Large intestine (tissue), 3 donors: ENCODE measurements around the gene F3. TPM values are rescaled to one million over a fixed set of nuclear protein-coding genes. Genes with fewer than 3 reads are reported as not detected.
A peak's percentile ranks its signal among the peaks of the same experiment; 100 is the strongest.

Experiments
- DNase-seq, 2 donors: peaks; one replicate each; pipeline versions ENCODE4 v3.0.0 to v3.0.0-alpha.2; 2013
- H3K27ac ChIP-seq: one replicate; pipeline ENCODE4 v1.5.1; 2013; ENCODE audit warnings: low read length
- H3K27me3 ChIP-seq: 2 replicates; pipeline ENCODE4 v1.6.1; 2013; ENCODE audit warnings: low read length; ENCODE audit not compliant: control insufficient read depth, insufficient read depth
- H3K36me3 ChIP-seq: 2 replicates; pipeline ENCODE4 v1.6.1; 2013; ENCODE audit warnings: low read length; ENCODE audit not compliant: control insufficient read depth, insufficient read depth
- H3K4me1 ChIP-seq: one replicate; pipeline ENCODE4 v1.6.1; 2013; ENCODE audit warnings: low read length; ENCODE audit not compliant: control insufficient read depth, insufficient read depth
- H3K4me3 ChIP-seq: one replicate; pipeline ENCODE4 v1.5.1; 2013; ENCODE audit warnings: low read length
- H3K9me3 ChIP-seq: one replicate; pipeline ENCODE4 v1.6.1; 2013; ENCODE audit warnings: mild to moderate bottlenecking, low read depth, low read length, moderate library complexity; ENCODE audit not compliant: control insufficient read depth
- WGBS: methylation state at CpG from one replicate; pipeline ENCODE4 v1.1.5; 2013; ENCODE audit warnings: low lambda C conversion rate; ENCODE audit not compliant: insufficient coverage; 5-methylcytosine and 5-hydroxymethylcytosine counted together
- polyA plus RNA-seq: library from polyadenylated mRNA; unstranded; fragments of 120-200 nt; gene quantifications from one replicate; pipeline ENCODE4 v1.2.1, GENCODE V29; 2013

F3 gene
- polyA plus RNA-seq, 1 donor = 66.7 TPM

DNA sequence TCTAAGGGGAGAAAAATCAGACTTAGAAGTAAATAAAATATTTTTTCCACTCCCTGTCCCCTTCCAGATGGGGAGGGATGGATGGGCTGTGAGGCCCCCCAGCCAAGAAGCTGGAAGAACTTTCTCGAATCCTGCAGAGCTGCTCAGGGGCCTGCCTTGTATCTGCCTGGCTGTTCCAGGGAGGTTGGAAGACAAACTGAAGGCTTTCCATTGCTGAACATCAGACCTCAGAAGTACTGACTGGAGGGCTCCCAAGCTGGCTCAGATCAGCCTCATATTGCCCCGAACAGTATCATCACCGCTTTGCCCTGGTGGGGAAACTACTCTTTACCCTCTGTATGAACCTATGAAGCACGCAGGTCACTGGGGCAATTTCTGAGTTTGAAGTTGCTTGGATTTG, 12.4 kb upstream of the F3 start:
- Histone ChIP-seq H3K4me1 (peaks cover 29% of the 10 kb centered on the region), H3K9me3 (no peaks in the 10 kb centered on the region), H3K36me3 (no peaks in the 10 kb centered on the region), H3K4me3 (no peak overlapping the region), H3K27ac (no peak overlapping the region), H3K27me3 (no peaks in the 10 kb centered on the region)
- DNase-seq = no peak
- WGBS = no CpG with 5 or more reads among the region's 4 CpGs

- H3K27ac ChIP-seq = no peak overlapping the region
- no peak overlapping the region for H3K4me3 ChIP-seq
- no CpG with 5 or more reads among the region's 5 CpGs for WGBS
- H3K36me3 ChIP-seq = no peaks in the 10 kb centered on the region
- peak in 1 of 2 donors; percentile 45 for DNase-seq
- H3K27me3 ChIP-seq = no peaks in the 10 kb centered on the region
- H3K4me1 ChIP-seq = peaks cover 29% of the 10 kb centered on the region
- no peaks in the 10 kb centered on the region for H3K9me3 ChIP-seq
Observed at GRCh38 chr1:94553323-94553730, 11.8 kb upstream of the F3 start.

GRCh38 chr1:94552071-94552586, 10.6 kb upstream of the F3 start:
- Histone ChIP-seq H3K4me1 (peaks cover 29% of the 10 kb centered on the region), H3K27ac (no peak overlapping the region), H3K9me3 (no peaks in the 10 kb centered on the region), H3K27me3 (no peaks in the 10 kb centered on the region), H3K36me3 (no peaks in the 10 kb centered on the region), H3K4me3 (no peak overlapping the region)
- peak in 1 of 2 donors; percentile 60 for DNase-seq
- no CpG with 5 or more reads among the region's 8 CpGs for WGBS

GRCh38 chr1:94551449-94551848, 9.9 kb upstream of the F3 start:
- peaks cover 29% of the 10 kb centered on the region for H3K4me1 ChIP-seq
- no peak overlapping the region for H3K27ac ChIP-seq
- no peaks in the 10 kb centered on the region for H3K9me3 ChIP-seq
- no peaks in the 10 kb centered on the region for H3K27me3 ChIP-seq
- no peak for DNase-seq
- no peak overlapping the region for H3K4me3 ChIP-seq
- H3K36me3 ChIP-seq = no peaks in the 10 kb centered on the region
- WGBS = 86% methylated on average over 1 of the region's 7 CpGs

DNA sequence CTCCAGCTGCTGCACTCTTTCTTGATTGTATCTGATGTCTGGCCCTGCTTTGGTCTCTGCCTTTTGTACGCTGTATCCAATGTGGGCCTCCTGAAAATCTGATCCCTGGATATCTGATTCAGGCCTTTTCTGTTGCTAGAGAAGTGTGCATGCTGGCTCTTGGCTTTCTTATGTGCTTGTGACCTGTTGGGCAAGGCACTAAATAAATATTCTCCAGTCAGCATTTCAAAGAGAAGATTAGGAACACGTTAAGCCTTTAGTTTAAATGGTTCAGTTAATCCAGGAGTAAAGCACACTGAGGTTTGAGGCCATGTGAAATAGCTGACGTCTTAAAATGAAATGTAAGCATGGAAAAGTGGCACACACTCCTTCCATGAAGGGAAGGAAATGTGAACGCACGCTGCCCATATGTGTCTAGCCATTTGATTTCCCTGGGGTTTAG, 9.3 kb upstream of the F3 start:
- peak; percentile 43 to 71 for DNase-seq
- Histone ChIP-seq H3K9me3 (no peaks in the 10 kb centered on the region), H3K36me3 (no peaks in the 10 kb centered on the region), H3K4me1 (peaks cover 29% of the 10 kb centered on the region), H3K27me3 (no peaks in the 10 kb centered on the region), H3K4me3 (no peak overlapping the region), H3K27ac (peak overlapping the region; percentile 66)
- 20% methylated on average over 1 of the region's 5 CpGs for WGBS

- Histone ChIP-seq H3K27ac (peak overlapping the region; percentile 66), H3K4me1 (peaks cover 29% of the 10 kb centered on the region)
Observed at GRCh38 chr1:94550396-94550795, 8.8 kb upstream of the F3 start.

GRCh38 chr1:94549706-94550105, 8.1 kb upstream of the F3 start:
- no peak overlapping the region for H3K4me3 ChIP-seq
- H3K36me3 ChIP-seq = no peaks in the 10 kb centered on the region
- no peaks in the 10 kb centered on the region for H3K27me3 ChIP-seq
- peaks cover 29% of the 10 kb centered on the region for H3K4me1 ChIP-seq
- DNase-seq = no peak
- WGBS = 100% methylated on average over 1 of the region's 5 CpGs
- H3K9me3 ChIP-seq = no peaks in the 10 kb centered on the region
- no peak overlapping the region for H3K27ac ChIP-seq

More at GRCh38 chr1:94550396-94550795, 8.8 kb upstream of the F3 start:
- Histone ChIP-seq H3K9me3 (no peaks in the 10 kb centered on the region), H3K36me3 (no peaks in the 10 kb centered on the region), H3K27me3 (no peaks in the 10 kb centered on the region), H3K4me3 (no peak overlapping the region)
- WGBS = no CpG with 5 or more reads among the region's 6 CpGs
- no peak for DNase-seq

DNA sequence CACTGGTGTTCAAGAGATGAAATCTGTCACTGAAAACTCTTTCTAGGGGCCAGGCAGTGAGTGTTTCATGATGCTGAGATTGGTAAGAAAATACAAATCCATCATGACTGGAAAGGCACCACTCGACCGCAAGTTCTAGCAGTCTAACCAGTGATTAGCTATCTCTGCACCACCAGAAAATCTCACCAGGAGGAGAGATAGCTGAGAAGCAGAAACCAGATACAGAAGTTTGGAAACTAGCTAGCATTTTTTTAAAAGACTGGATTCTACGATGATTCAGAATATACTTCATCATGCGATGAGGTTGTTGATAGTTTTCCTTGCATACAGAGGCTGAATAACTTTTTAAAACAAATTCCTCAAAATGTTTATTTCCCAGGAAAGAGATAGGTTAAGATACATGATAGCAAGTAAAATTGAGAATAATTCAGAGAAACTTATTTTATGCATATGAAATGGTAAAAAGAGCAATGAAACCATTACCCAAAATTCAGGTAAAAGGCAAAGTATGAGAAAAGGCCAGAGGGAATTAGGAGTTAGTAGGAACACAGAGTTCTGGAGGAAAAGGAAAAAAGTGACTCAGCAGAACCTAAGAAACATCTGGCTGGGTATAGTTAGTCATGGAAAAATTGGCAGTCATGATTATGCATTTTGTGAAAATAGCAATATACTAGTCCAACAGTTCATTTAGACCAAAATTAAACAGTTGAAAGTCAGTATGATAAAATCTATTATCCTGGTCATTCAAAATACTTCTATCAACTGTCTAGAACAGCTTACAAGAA, 3.3 kb upstream of the F3 start:
- no peak for DNase-seq
- Histone ChIP-seq H3K27me3 (no peaks in the 10 kb centered on the region), H3K4me3 (no peak overlapping the region), H3K9me3 (no peaks in the 10 kb centered on the region), H3K4me1 (peaks cover 7% of the 10 kb centered on the region), H3K36me3 (no peaks in the 10 kb centered on the region), H3K27ac (no peak overlapping the region)
- WGBS = 93% methylated on average over 2 of the region's 4 CpGs

- Histone ChIP-seq H3K4me3 (no peak overlapping the region), H3K36me3 (no peaks in the 10 kb centered on the region), H3K9me3 (no peaks in the 10 kb centered on the region), H3K4me1 (peaks cover 7% of the 10 kb centered on the region), H3K27me3 (no peaks in the 10 kb centered on the region), H3K27ac (no peak overlapping the region)
- WGBS = no CpG with 5 or more reads among the region's 4 CpGs
- DNase-seq = no peak
Observed at GRCh38 chr1:94543893-94544635, 2.5 kb upstream of the F3 start.

DNA sequence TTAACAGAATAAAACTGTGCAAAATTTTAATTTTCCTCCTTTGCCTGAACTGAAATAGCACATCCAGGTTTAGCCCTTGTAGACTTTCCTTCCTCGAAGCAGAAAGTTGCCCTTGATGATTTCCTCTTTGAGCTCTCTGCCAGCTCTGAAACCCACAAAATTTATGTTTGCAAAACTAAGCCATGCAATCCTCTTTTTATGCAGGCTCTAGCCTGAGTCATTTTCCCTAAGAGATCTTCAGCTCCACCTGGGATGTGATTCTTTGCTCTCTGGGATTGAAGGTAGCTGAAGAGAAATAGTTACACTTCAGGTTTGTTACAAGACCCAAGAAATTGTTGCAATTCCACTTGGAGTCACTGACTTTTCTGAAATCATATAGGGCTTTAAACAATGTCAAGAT, 1.4 kb upstream of the F3 start:
- 33% methylated on average over 1 of the region's 1 CpG for WGBS
- no peaks in the 10 kb centered on the region for H3K9me3 ChIP-seq
- no peak for DNase-seq
- peaks cover 6% of the 10 kb centered on the region for H3K36me3 ChIP-seq
- peaks cover 7% of the 10 kb centered on the region for H3K4me1 ChIP-seq
- H3K27ac ChIP-seq = no peak overlapping the region
- no peaks in the 10 kb centered on the region for H3K27me3 ChIP-seq
- peak overlapping the region; percentile 89 for H3K4me3 ChIP-seq
